Measurements from ENCODE around the gene ADCY3.
"Not testable (repeated sequence)": the region's sequence is repeated elsewhere in the genome, so short reads cannot be mapped to it uniquely, and the experiment has no call there.

Gene ADCY3

DNA sequence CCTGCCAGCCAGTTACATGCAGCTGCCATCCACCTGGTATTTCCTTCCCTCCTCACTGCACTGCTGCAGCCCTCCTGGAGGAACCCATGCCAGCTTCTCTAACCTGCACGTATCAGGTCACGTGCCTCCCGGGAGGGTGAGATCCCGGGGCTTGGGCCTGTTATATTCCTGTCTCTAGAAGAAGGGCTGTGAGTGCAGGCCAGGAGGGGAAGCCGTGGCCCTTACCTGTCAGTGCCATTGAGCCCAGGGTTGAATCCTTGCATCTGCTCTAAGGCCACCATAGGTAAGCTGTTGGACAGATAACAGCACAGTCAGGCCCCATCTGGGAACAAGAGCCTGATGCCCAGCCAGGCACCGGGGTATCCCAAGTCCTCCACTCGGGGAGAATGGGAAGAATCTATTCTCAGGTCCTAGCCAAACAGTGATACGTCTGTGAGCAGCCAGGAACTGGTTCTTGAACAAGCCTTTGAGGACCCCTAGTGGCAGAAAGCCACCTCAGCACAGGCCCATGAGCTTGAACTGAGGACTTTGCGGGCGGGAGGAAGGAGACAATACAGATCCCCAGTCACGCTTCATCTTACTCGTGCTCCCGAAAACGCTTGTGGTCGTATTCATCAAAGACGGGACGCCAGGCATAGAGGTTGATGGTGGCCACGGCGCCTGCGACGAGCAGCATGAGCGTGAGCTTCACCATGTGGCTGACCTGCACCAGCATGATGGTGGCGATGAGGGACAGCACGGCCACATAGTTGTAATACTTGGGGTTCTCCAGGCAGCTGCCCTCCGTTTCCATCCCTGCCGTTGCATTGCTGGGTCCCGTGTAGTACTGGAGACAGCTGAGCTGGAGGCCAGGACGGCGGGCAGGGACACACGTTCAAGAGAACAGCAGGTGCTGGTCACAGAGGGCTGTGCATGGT lies 92.5 kb downstream of the ADCY3 start:
- DNase-seq, result peak; percentile 66

DNA sequence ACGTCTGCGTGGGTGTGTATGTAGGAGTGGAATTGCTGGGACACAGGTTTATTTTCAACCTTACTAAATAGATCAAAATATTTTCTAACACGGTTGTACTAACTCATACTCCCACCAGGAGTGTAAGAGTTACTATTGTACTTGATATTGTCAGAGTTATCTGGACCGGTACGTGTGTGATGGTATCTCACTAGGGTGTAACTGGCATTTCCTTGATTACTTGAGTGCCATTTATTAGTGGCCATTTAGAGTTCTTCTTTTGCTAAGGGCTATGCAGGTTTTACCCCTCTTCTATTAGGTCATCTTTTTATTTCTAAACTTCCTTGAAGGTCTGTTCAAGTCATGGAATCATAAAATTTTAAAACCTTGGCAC lies 93.3 kb downstream of the ADCY3 start:
- DNase-seq, result no peak

DNA sequence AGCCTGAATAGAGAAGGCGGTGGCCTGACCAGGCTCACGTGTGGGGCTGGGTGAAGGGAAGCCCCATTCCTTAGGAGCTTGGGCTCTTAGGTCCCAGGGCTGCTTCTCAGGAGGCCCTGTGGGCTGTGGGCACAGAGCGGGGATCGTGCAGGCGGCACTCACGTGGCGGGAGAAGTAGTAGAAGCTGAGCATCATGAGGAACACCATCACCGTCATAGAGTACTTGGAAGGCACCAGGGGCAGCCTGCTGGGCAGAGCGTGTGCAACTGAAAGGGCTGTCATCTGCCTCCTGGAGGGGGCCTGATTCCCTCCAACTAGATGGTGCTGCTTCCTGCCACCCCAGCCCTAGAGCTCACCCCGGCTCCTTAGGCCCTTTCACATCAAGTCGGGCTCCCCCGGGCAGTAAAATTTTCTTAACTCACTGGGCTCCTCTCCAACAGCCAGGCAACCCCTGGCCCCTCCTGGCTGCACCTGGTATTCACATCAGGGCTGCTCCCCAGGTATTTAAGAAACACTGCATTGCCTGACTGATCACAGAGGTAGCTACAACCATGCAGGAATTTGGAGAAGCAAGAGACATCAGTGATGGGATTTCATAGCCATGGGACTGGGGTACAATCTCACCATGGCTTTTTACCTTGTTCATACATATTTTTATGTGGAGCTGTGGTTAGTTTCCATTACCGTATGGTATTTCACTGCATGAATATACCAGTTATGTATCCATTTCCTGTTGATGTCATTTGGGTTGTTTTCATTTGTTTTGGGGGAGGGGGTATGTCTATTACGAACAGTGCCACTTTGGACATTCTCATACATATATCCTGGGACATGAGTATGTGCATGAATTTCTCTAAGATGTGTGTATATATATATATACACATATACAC lies 93.9 kb downstream of the ADCY3 start:
- DNase-seq, result no peak

DNA sequence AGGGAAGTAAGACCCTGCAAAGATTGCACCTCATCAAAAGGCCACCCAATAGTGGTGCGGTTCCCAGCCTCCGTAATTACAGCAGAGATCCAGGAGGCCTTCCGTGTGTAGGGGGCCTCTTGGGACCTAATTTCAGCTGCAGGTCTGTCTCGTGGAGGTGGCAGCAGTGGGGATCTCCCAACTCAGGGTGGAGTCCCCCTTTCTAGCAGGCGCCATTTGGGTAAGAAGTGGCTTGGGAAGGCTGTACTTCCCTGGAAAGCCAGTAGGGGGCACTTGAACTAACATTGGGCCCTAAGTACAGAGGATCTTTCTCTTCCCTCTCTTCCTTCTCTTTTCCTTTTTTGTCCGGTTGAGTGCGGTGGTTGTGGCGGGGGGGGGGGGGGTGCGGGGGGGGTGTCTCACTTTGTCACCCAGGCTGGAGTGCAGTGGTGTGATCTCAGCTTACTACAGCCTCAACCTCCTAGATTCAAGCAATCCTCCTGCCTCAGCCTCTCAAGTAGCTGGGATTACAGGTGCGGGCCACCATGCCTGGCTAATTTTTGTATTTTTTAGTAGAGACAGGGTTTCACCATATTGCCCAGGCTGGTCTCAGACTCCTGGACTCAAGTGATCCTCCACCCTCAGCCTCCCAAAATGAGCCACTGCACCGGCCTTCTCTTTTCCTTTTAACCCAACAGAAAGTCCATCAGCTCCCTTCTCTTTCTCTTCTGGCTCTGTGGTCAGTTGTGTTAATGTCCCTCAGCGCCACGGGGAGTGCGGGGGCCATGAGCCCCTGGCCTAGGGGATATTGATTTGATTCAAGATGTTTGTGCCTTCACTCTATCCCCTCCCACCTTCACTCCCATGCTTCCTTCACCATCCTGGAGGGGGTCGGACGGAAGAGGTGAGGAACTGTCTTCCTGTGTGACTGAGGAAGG lies 94.8 kb downstream of the ADCY3 start:
- DNase-seq, result no peak

DNA sequence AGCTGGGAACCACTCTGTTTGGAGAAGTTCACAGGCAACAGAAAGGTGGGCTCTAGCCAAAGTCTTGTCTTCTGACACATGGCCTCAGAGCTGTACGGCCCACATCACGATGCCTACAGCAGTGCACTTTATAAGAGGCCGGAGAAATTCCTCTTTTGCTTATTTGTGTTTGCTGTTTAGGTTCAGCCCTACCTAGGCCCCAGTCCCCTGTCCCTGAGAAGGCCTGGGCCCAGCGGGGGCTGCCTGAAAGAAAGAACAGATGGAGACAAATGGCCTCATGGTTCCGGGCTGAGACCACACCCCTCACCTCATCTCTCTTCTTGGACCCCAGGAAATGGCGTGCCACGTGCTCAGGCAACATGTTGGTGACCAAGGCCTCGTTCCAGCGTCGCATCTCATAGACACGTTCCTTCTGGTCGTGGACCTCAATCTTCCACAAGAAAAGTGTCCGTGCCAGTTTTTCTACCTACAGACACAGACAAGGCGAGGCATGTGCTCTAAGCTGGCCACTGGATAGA lies 95.9 kb downstream of the ADCY3 start:
- DNase-seq, result no peak

DNA sequence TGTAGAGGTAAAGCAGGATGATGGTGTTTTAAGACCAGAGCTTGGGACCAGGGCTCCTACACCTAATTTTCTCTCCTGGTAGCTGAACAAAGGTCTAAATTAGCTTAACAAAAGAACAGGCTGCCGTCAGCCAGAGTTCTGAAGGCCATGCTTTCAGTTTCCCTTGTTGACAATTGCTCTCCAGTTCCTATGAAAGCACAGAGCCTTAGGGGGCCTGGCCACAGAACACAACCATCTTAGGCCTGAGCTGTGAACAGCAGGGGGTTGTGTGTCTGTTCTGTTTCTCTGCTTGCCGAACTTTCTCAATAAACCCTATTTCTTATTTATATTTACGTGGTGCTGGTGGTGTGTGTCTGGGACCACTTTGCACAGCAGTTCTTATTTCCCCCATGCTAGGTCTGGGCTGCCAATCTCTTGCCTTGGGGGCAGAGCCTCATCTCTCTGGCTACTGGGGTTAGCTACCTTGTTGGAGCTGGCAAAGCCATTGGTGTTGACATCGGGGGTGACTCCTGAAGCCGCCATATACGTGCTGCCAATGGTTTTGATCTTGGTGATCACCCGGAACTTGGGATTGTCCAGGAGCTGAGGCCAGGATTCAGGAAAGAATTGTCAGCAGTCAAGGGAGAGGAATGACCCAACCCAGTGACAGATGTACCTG lies 97.9 kb downstream of the ADCY3 start:
- no peak for DNase-seq

DNA sequence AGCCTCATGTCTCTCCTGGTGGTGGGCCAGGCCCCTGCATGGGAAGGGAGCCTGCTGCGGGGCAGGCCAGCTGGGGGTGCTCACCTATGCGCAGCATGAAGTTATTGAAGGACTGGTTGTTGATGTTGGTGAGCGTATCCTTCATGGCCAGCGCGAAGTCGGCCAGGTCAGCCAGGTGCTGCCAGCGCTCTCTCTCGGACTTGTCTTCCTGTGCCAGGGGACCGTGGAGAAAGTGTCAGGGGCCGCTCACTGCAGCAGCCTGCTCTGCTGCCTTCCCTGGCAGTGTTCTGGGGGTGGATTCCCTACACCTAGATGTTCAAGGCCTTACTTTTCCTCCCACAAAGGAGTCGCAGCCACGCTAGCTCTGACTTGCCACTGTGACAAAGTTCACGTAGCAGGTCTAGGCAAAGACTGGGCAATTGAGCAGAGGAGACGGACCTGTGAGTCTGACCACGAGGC lies 98.6 kb downstream of the ADCY3 start:
- no peak for DNase-seq

DNA sequence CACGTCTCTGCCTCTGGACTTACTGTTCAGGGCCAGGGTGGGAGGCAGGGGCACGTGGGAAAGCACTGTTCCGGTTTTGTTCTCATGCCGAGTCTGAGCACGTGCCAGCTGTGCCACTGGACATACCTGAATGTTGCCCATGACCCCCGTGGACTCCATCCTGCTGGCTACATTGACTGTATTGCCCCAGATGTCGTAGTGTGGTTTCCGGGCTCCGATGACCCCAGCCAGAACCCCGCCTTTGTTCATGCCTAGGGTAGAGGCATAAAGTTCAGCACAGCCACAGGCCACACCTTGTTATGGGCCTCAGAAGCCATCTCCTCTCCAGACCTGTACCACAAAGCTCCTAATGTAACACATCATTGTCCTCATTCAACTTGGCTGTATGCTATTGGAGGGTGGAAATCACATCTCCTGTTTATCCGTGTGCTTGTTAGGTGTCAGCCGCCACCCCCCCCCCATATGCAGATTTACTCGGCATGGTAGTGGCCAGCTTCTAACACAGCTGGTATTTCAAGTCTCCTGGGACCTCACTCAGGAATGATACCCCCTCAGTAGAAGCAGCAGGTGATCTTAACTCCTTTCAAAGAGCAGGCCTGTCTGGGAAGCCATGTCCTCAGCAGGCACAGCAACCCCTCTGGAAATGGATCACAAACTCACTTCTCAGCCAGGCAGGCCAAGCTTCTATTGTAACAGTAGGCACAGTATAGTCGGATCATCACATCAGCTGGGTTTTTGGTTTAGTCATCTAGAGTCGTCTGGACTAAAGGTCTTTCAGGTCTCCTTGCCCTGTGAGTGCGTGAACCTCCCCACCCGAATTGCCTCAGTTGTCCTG lies 99.2 kb downstream of the ADCY3 start:
- no peak for DNase-seq

DNA sequence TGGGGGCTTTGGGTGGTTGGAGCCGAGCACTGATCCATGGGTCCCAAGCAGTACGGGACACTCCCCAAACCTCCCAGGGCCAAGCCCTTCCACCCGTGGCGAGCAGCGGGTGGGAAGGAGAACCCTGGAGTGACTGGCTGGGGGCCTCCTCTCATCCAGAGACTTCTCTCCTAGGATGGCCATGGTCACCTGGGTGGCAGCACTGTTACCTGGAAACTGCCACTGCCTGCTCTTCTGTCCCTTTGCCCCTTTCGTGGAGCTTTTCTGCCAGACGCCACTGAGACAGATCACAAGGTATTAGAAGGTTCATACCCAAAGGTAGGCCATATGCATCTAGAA lies 99.9 kb downstream of the ADCY3 start:
- DNase-seq, result no peak

DNA sequence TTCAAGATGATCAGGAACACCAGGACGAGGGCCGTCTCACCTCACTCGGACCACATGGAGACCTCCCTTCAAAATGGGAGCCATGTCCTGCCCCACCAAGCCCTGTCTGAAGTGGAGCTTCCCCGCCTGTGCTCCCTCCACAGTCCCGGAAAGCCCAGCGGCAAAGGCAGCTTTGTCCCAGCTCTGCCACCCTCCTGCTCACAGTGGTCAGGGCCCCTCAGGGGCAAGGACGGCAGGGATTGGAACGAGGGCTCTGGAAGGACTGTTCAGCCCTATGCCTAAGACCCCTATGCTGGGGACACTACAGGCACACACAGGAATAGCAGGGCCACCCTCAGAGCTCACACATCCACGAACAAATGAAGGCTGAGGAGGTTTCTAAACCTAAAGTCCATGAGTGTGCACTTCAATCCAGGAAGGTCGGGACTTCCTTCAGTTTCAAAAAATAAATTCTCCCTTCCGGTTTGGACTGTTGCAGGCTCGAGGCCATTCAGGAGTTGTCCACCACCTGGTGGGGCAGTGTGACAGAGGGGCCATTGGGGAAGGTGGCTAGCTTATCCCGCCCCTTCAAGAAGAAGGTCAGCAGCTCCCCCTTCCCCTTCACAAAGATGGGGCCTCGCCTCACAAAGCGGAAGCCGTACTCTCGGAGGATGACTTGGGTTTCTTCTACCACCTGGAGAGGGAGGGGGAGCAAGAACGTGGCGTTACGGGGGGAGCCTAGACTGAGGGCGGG lies 100.4 kb downstream of the ADCY3 start:
- DNase-seq, result no peak

DNA sequence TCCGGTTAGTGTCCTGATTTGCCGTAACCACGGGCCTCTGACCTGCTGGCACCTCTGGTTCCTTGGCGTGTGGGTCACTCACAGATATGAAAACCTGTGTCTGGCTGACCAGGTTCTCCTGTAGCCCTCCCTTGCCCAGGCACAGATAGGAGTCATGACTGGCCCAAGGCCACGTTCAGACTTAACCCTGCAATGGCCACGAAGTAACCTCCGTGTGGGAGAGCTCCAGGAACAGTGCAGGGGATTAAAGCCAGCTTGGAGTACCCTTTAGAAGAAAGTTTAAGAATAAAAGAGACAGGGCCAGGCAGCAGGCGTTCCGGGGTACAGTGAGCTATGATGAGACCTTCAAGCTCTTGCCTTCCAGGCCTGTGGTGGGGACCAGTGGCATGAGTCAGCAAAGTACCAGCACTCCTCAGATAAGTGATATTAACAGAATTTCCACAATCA lies 101.3 kb downstream of the ADCY3 start:
- DNase-seq, result no peak

DNA sequence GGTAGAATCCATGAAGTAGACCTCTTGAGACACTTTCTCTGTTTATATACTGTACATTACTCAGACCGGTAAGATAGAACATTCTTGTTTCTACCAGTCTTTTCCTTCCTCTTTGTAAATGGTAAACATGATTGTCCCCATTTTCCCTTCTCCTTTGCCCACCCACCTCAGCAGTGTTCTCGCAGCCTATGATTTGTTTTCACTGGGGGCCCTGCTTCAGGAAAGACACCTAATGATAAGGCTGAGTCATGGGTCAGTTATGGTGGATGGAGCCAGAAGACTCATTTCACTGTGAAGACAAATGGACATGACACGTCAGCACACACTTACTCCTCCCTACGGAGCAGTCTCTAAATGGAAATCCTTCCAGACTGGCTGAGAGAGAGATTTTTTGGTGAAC lies 103.2 kb downstream of the ADCY3 start:
- DNase-seq, result no peak

DNA sequence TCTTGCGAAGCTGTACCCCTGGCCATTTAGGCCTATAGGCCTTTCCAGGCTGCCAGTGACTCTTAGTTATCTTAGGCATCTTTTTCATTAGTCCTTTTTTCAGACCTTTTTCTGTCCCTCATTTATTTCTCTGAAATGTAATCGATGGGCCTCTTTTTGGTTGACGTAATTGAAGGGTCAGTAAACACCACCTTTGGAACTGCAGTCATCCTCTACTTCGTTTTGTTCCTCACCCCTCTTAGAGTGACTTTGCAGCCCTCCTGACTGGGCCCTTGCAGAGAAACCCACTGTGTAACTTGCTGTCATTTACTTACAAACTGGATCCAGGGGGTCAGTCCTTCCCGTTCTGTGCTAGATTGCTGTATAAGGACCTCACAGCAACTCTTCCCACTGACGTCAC lies 103.6 kb downstream of the ADCY3 start:
- DNase-seq, result no peak

DNA sequence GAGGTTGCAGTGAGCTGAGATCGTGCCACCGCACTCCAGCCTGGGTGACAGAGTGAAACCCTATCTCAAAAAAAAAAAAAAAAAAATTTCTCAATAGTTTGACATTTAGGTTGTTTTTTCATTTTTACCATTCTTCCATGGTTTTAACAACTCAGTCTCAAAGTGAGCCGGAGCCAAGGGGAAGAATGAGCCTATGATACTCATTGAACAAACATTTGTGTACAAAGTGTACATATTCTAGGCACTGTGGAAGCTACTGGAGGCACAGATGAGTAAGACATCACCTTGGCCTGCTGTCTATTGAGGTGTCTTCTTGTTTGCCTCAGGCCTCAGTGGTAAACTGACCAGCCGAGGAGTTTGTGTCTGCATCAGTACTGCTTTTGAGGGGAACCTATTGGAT lies 104.9 kb downstream of the ADCY3 start:
- DNase-seq, result no peak

DNA sequence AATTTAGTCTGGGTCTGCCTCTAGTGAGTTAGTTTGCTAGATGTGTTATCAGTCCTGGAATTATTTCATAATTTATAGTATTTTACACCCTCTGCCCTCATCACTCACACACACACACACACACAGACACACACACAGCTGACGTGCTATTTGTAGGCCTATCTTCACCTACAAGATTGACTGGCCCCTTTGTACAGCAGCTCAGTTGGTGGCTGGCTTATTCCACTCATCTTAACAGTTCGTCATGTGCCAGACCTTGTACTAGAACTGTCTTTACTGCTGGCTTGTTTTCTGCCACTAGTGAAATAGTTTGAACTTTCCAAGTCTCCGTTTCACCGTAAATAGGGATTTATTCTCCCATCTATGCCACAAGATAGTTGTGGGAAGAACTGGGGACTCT lies 105.5 kb downstream of the ADCY3 start:
- no peak for DNase-seq

DNA sequence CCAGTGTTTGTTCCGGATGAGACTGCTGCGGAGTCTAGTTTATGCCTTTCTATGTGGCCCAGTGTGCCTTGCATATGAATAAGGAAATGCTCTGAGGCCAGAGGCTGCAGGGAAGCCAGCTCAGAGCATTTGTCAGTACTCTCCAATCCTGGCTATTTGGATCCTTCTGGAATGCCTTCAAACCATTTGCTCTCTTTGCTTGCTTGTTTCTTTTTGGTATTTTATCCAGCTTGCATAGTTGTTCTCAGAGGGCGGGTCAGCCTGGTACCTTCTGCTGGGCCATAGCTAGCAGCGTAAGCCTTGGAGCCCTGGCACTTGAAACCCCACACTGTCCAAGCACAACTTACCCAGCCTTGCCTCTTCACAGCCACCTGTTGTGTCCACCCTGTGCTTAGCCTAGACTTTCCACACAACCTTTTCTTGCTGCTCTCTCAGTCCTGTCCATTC lies 106.3 kb downstream of the ADCY3 start:
- no peak for DNase-seq

DNA sequence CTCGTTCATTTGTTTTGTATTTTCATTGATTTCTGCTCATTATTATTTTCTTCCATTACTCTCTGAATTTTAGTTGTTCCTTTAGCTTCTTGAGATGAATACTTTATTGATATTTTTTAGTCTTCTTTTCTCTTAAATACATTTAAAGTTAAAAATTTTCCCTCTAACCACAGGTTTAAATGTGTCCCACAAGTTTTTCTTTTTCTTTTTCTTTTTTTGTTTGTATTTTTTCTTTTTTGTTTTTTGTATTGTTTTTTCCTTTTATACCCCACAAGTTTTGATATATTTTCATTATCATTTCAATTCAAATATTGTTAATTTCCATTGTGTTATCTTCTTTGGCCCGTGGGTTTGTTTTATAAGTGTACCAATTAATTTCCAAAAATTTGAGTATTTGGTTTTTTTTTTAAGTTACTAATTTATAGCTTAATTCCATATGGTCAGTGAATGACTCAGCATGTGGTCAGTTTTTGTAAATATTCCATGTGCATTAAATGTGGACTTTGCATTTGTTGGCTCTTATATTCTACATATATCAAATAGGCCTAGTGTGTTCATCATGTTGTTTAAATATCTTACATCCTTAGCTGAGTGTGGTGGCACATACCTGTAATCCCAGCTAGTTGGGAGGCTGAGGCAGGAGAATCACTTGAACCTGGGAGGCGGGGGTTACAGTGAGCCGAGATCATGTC lies 110.6 kb downstream of the ADCY3 start:
- DNase-seq, result no peak

DNA sequence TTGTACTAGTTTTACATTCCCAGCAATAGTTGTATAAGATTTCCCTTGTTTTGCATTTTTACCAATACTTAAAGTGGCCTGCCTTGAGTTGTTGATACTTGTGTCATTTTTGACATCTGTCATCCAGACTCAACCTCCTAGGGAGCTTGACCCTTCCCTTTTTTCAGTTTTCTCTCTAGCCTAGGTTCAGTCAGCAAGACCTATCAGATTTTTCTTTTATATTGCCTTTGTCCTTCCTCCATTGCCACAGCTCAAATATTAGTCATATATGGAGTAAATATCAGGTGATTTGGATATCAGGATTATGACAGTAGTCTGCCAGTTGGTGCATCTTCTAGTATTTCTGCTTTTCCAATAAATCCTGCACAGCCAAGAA lies 113.4 kb downstream of the ADCY3 start:
- DNase-seq, result no peak

DNA sequence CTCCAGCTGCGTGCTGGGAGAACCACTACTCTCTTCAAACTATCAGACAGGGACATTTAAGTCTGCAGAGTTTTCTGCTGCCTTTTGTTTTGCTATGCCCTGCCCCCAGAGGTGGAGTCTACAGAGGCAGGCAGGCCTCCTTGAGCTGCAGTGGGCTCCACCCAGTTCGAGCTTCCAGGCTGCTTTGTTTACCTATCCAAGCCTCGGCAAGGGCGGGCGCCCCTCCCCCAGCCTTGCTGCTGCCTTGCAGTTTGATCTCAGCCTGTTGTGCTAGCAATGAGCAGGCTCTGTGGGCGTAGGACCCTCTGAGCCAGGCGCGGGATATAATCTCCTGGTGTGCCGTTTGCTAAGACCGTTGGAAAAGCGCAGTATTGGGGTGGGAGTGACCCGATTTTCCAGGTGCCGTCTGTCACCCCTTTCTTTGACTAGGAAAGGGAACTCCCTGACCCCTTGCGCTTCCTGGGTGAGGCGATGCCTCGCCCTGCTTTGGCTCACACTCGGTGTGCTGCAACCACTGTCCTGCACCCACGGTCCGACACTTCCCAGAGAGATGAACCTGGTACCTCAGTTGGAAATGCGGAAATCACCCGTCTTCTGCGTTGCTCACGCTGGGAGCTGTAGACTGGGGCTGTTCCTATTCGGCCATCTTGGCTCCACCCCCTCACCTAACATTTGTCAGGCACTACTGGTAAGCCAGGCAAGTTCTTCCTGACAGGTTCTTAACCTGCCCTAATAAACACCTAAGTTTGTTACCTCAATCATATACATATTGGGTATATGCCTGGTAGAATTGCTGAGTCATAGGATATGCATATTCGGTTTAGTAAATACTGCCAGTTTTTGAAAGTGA lies 114.0 kb downstream of the ADCY3 start:
- not testable (repeated sequence) for DNase-seq

All from GDM1 (cell line).